Suppressor macrophage treated with lipopolysaccharide for 1 hour (primary cell): ENCODE measurements around the gene USP47.
A peak's percentile ranks its signal among the peaks of the same experiment; 100 is the strongest.

Experiments used
- DNase-seq, 3 donors: peaks; one replicate each; pipeline ENCODE4 v3.0.0-alpha.2; 2020 to 2022

USP47 gene

GRCh38 chr11:11983427-11983826, 141.7 kb downstream of the USP47 start:
- DNase-seq, result no peak

GRCh38 chr11:11984563-11984962, 142.8 kb downstream of the USP47 start:
- DNase-seq, result peak in 1 of 3 donors; percentile 17

GRCh38 chr11:11985016-11985715, 143.4 kb downstream of the USP47 start:
- no peak for DNase-seq

- no peak for DNase-seq
Measured at GRCh38 chr11:11985954-11986949, 144.5 kb downstream of the USP47 start.

GRCh38 chr11:11987503-11988022, 145.8 kb downstream of the USP47 start:
- DNase-seq, result peak in 2 of 3 donors; percentile 15 to 22

GRCh38 chr11:11988099-11988651, 146.4 kb downstream of the USP47 start:
- no peak for DNase-seq

- DNase-seq, result no peak
Measured at GRCh38 chr11:11988681-11989261, 147.0 kb downstream of the USP47 start.

GRCh38 chr11:11989774-11990744, 148.3 kb downstream of the USP47 start:
- DNase-seq, result no peak

GRCh38 chr11:11992257-11993212, 150.8 kb downstream of the USP47 start:
- DNase-seq, result peak in 1 of 3 donors; percentile 22

GRCh38 chr11:11993839-11994238, 152.1 kb downstream of the USP47 start:
- DNase-seq, result no peak

- no peak for DNase-seq
Measured at GRCh38 chr11:11995601-11996000, 153.8 kb downstream of the USP47 start.

GRCh38 chr11:11996321-11997048, 154.7 kb downstream of the USP47 start:
- no peak for DNase-seq

- no peak for DNase-seq
Measured at GRCh38 chr11:11997049-11997322, 155.2 kb downstream of the USP47 start.

GRCh38 chr11:11998091-11998781, 156.5 kb downstream of the USP47 start:
- DNase-seq, result peak; percentile 68 to 79 (median 72)

- no peak for DNase-seq
Measured at GRCh38 chr11:12001186-12001585, 159.4 kb downstream of the USP47 start.

GRCh38 chr11:12003336-12003735, 161.6 kb downstream of the USP47 start:
- peak; percentile 56 to 66 (median 65) for DNase-seq

- DNase-seq, result no peak
Measured at GRCh38 chr11:12003815-12004214, 162.0 kb downstream of the USP47 start.

- no peak for DNase-seq
Measured at GRCh38 chr11:12005061-12005460, 163.3 kb downstream of the USP47 start.

- DNase-seq, result no peak
Measured at GRCh38 chr11:12005476-12005875, 163.7 kb downstream of the USP47 start.
